ENCODE results near the gene HAX1.

DNA sequence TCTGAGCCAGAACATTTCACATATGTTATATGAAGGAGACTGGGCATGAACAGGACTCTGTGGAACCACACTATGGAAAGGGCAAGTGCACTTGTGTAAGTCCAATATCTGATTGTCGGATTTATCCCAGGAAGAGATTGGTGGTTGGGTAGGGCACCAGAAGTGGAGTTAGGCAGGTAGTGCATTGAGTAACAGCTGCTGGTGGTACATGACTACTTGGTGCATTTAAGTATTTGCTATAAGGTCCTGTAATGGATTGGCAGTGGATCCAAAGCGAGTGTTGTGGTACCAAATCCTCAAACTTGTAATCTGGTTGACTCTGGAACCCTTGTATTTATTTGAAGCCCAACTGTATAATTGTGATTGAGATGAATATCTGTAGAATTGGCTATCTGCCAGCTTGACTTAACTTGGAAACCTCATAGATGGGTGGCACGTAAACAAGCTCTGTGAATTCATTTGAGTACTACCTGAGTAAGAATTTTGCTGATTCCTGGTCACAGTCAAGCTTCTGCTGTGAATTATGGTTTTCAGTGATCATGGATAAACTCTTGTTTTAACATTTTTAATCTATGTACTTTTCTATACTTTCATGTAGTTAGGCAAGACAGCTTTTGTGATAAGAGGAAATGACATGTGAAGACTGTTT is 30.6 kb upstream of the HAX1 start:
- TF ChIP-seq, protein P1, sequence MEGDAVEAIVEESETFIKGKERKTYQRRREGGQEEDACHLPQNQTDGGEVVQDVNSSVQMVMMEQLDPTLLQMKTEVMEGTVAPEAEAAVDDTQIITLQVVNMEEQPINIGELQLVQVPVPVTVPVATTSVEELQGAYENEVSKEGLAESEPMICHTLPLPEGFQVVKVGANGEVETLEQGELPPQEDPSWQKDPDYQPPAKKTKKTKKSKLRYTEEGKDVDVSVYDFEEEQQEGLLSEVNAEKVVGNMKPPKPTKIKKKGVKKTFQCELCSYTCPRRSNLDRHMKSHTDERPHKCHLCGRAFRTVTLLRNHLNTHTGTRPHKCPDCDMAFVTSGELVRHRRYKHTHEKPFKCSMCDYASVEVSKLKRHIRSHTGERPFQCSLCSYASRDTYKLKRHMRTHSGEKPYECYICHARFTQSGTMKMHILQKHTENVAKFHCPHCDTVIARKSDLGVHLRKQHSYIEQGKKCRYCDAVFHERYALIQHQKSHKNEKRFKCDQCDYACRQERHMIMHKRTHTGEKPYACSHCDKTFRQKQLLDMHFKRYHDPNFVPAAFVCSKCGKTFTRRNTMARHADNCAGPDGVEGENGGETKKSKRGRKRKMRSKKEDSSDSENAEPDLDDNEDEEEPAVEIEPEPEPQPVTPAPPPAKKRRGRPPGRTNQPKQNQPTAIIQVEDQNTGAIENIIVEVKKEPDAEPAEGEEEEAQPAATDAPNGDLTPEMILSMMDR (conservative IDR thresholded peaks at IDR 0.05; ENCODE audit: low read depth, low read length), result no peak
- no peak for TF ChIP-seq EZH2 (IDR thresholded peaks at IDR 0.05; ENCODE audit: borderline replicate concordance, low read depth, low read length, poor library complexity, severe bottlenecking)
